ENCODE data around the gene STK17B. TPM values are rescaled to one million over a fixed set of nuclear protein-coding genes. Genes with fewer than 3 reads are reported as not detected.
A peak's percentile ranks its signal among the peaks of the same experiment; 100 is the strongest.

Gene STK17B
- total and polyA plus RNA-seq, 4 donors: 9.0 to 73.7 (median 27.2) TPM

GRCh38 chr2:196170606-196171247 lies 651 bp downstream of the STK17B start:
- Histone ChIP-seq H3K27ac (ENCODE audit: low read depth in 1 of 2, low read length in 1 of 2) (peak overlapping the region; percentile 89 to 99), H3K4me3 (peak overlapping the region; percentile 69), H3K36me3 (ENCODE audit: control insufficient read depth in 4 of 4, insufficient read depth in 4 of 4, low read length in 4 of 4) (no peaks in the 10 kb centered on the region), H3K27me3 (ENCODE audit: control insufficient read depth in 3 of 3, insufficient read depth in 3 of 3, low read length in 2 of 3) (no peaks in the 10 kb centered on the region), H3K4me1 (ENCODE audit: control insufficient read depth in 5 of 5, insufficient read depth in 5 of 5, low read length in 5 of 5) (peaks cover 0 to 19% (median 2%) of the 10 kb centered on the region in 5 donors), H3K9ac (ENCODE audit: insufficient read depth in 1 of 2, low read length in 2 of 2) (peak overlapping the region; percentile 91 to 98), H3K9me3 (ENCODE audit: control insufficient read depth in 4 of 4, insufficient read depth in 3 of 4, low read length in 3 of 4) (no peaks in the 10 kb centered on the region)
- peak; percentile 31 for ATAC-seq (ENCODE audit: insufficient read depth, low FRiP score)
- WGBS, 2 donors: 0 to 1% methylated on average over 50 to 54 of the region's 54 CpGs
- DNase-seq: peak in 2 of 3 donors; percentile 59 to 79
- TF ChIP-seq CTCF (IDR thresholded peaks at IDR 0.05; ENCODE audit: control extremely low read depth, extremely low read depth): no peak

GRCh38 chr2:196170213-196170605 lies 1.2 kb downstream of the STK17B start:
- WGBS, 2 donors: 0% methylated on average over 13 of the region's 13 CpGs
- Histone ChIP-seq H3K4me3 (peak overlapping the region; percentile 69), H3K36me3 (ENCODE audit: control insufficient read depth in 4 of 4, insufficient read depth in 4 of 4, low read length in 4 of 4) (no peaks in the 10 kb centered on the region), H3K9me3 (ENCODE audit: control insufficient read depth in 4 of 4, insufficient read depth in 3 of 4, low read length in 3 of 4) (no peaks in the 10 kb centered on the region), H3K27me3 (ENCODE audit: control insufficient read depth in 3 of 3, insufficient read depth in 3 of 3, low read length in 2 of 3) (no peaks in the 10 kb centered on the region), H3K9ac (ENCODE audit: insufficient read depth in 1 of 2, low read length in 2 of 2) (peak overlapping the region; percentile 91 to 98), H3K27ac (ENCODE audit: low read depth in 1 of 2, low read length in 1 of 2) (peak overlapping the region in 1 of 2 donors; percentile 99), H3K4me1 (ENCODE audit: control insufficient read depth in 5 of 5, insufficient read depth in 5 of 5, low read length in 5 of 5) (peaks cover 0 to 19% (median 2%) of the 10 kb centered on the region in 5 donors)
- no peak for TF ChIP-seq CTCF (IDR thresholded peaks at IDR 0.05; ENCODE audit: control extremely low read depth, extremely low read depth)
- DNase-seq (peak; percentile 48 to 83 (median 73)), ATAC-seq (ENCODE audit: insufficient read depth, low FRiP score) (no peak)

GRCh38 chr2:196169516-196169915 lies 1.9 kb downstream of the STK17B start:
- ATAC-seq (ENCODE audit: insufficient read depth, low FRiP score): no peak

More at GRCh38 chr2:196169516-196169915, 1.9 kb downstream of the STK17B start:
- H3K4me1 ChIP-seq (ENCODE audit: control insufficient read depth in 5 of 5, insufficient read depth in 5 of 5, low read length in 5 of 5): peaks cover 0 to 19% (median 2%) of the 10 kb centered on the region in 5 donors
- peak in 1 of 3 donors; percentile 22 for DNase-seq
- no peaks in the 10 kb centered on the region for H3K36me3 ChIP-seq (ENCODE audit: control insufficient read depth in 4 of 4, insufficient read depth in 4 of 4, low read length in 4 of 4)
- peak overlapping the region in 1 of 2 donors; percentile 98 for H3K9ac ChIP-seq (ENCODE audit: insufficient read depth in 1 of 2, low read length in 2 of 2)
- WGBS, 2 donors: 23 to 41% methylated on average over 5 of the region's 5 CpGs
- no peaks in the 10 kb centered on the region for H3K27me3 ChIP-seq (ENCODE audit: control insufficient read depth in 3 of 3, insufficient read depth in 3 of 3, low read length in 2 of 3)
- TF ChIP-seq CTCF (IDR thresholded peaks at IDR 0.05; ENCODE audit: control extremely low read depth, extremely low read depth): no peak
- no peak overlapping the region for H3K27ac ChIP-seq (ENCODE audit: low read depth in 1 of 2, low read length in 1 of 2)
- H3K4me3 ChIP-seq: no peak overlapping the region
- no peaks in the 10 kb centered on the region for H3K9me3 ChIP-seq (ENCODE audit: control insufficient read depth in 4 of 4, insufficient read depth in 3 of 4, low read length in 3 of 4)

Data from lung (tissue), 12 donors.